PFSK-1 (cell line): ENCODE results near the gene RBM14.

ENCODE experiments used
- REST ChIP-seq, 2 experiments: IDR thresholded peaks; 2 replicates each; pipeline versions ENCODE4 v1.6.1 to v1.8.0; 2011 to 2012; ENCODE audit warnings: low read depth in 2 of 2, low read length in 2 of 2, control low read depth in 1 of 2, inconsistent platforms in 1 of 2, mild to moderate bottlenecking in 1 of 2, moderate library complexity in 1 of 2; ENCODE audit not compliant: insufficient read depth in 1 of 2
- TAF1 ChIP-seq: IDR thresholded peaks from 2 replicates; pipeline ENCODE4 v1.6.1; 2012; ENCODE audit warnings: low read length, control low read depth, borderline replicate concordance; ENCODE audit not compliant: insufficient read depth

- TF ChIP-seq TAF1 = no peak
- no peak for TF ChIP-seq REST (IDR thresholded peaks at IDR 0.05; ENCODE audit: insufficient read depth in 1 of 2, low read depth in 2 of 2, low read length in 2 of 2)
Observed at GRCh38 chr11:66619080-66619554, 2.7 kb downstream of the RBM14 start.
